Stimulated activated CD8-positive, alpha-beta memory T cell treated with anti-CD3 and anti-CD28 coated beads, Interleukin-12 subunit alpha, Interleukin-12 subunit beta, amount 100 ng/mL, for 24 hours (primary cell): ENCODE data around the gene TNK1.
A peak's percentile ranks its signal among the peaks of the same experiment; 100 is the strongest.
"Not testable (repeated sequence)": the region's sequence is repeated elsewhere in the genome, so short reads cannot be mapped to it uniquely, and the experiment has no call there.

ENCODE experiments used
- DNase-seq: peaks from one replicate; pipeline ENCODE4 v3.0.0-alpha.2; 2020; ENCODE audit errors: extremely low read depth

TNK1 gene

GRCh38 chr17:7380855-7381683 lies at the start of gene TNK1:
Gene TNK1, plus strand, starts transcription at chr17:7381089. Its CDS starts 1,838 bp downstream, at chr17:7382927.
- DNase-seq = no peak

GRCh38 chr17:7332111-7332510 lies 48.8 kb upstream of the TNK1 start:
- no peak for DNase-seq

GRCh38 chr17:7332600-7333069 lies 48.3 kb upstream of the TNK1 start:
- not testable (repeated sequence) for DNase-seq

- no peak for DNase-seq
Measured at GRCh38 chr17:7334938-7335538, 45.9 kb upstream of the TNK1 start.

- not testable (repeated sequence) for DNase-seq
Measured at GRCh38 chr17:7335765-7336164, 45.1 kb upstream of the TNK1 start.

- DNase-seq = peak; percentile 65
Measured at GRCh38 chr17:7336240-7337175, 44.4 kb upstream of the TNK1 start, which contains the start of gene ACAP1. Gene ACAP1, plus strand, starts transcription at chr17:7336529. Its CDS starts 206 bp downstream, at chr17:7336735.

- DNase-seq = not testable (repeated sequence)
Measured at GRCh38 chr17:7337600-7337999, 43.3 kb upstream of the TNK1 start.

GRCh38 chr17:7340179-7340578 lies 40.7 kb upstream of the TNK1 start:
- DNase-seq = no peak

GRCh38 chr17:7341842-7342241 lies 39.0 kb upstream of the TNK1 start:
- DNase-seq = no peak

GRCh38 chr17:7343250-7343649 lies 37.6 kb upstream of the TNK1 start:
- DNase-seq = no peak

- DNase-seq = no peak
Measured at GRCh38 chr17:7346761-7347614, 33.9 kb upstream of the TNK1 start.

GRCh38 chr17:7347630-7348477 lies 33.0 kb upstream of the TNK1 start:
- DNase-seq = no peak

- no peak for DNase-seq
Measured at GRCh38 chr17:7348478-7349242, 32.2 kb upstream of the TNK1 start.

GRCh38 chr17:7351665-7352502 lies 29.0 kb upstream of the TNK1 start, which contains the start of gene KCTD11:
Gene KCTD11, plus strand, starts transcription at chr17:7352162.
- no peak for DNase-seq

GRCh38 chr17:7352503-7352889 lies 28.4 kb upstream of the TNK1 start:
- no peak for DNase-seq

- no peak for DNase-seq
Measured at GRCh38 chr17:7352910-7353635, 27.8 kb upstream of the TNK1 start.

- DNase-seq = no peak
Measured at GRCh38 chr17:7354262-7354843, 26.5 kb upstream of the TNK1 start.
